Measurements from ENCODE around the gene FAM216B.
"Not testable (repeated sequence)": the region's sequence is repeated elsewhere in the genome, so short reads cannot be mapped to it uniquely, and the experiment has no call there.

Gene FAM216B

DNA sequence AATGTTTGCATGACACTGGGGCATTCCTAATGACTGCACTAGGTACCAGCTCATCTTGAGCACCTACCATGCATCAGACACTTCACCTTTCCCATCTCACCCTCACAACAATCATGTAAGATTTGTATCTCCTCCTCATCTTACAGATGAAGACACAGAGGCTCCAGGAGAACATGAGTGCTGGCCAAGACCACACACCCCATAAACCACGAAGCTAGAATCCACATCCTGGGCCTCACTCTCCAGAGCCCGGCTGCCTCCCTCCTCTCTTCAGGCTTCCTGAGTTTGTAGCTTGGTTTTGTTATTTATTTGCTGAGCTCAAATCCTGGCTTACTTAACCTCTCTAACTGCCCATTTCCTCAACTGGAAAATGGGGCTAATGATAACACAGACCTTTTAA, 25.9 kb downstream of the FAM216B start:
- Histone ChIP-seq H3K9ac (ENCODE audit: insufficient read length) (no peak overlapping the region), H3K4me3 (no peak overlapping the region), H3K36me3 (ENCODE audit: insufficient read depth, low read length) (no peaks in the 10 kb centered on the region), H3K9me3 (ENCODE audit: low read depth, low read length) (no peaks in the 10 kb centered on the region; the same call in 1 of the 2 replicates), H3K27ac (no peak overlapping the region)
- TF ChIP-seq EZH2 (IDR thresholded peaks at IDR 0.05): no peak
- TF ChIP-seq FOXP2 (optimal IDR thresholded peaks at IDR 0.05; ENCODE audit: control extremely low read depth, extremely low read length, insufficient read depth): no peak
- no peak for TF ChIP-seq POLR2AphosphoS5 (IDR thresholded peaks at IDR 0.05; ENCODE audit: borderline replicate concordance, low read depth, low read length)
- no peak for DNase-seq (ENCODE audit: low read depth, low spot score)

DNA sequence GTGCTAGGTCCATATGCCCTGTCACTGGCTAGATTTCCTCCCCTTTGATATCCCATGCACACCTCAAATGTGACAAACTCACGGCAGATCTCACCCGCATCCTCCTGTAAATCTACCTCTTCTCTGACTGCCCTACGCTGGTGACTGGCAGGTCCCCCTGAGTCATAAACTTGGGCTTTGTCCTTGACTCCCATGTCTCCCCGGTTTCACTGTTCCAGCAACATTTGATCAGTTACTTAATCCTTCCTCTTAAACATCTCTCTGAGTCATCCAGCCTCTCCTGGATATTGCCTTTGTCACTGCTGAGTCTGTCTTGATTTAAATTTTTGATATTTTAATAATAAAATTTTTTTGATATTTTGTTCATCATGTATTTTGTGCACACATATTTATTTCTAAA, 26.5 kb downstream of the FAM216B start:
- H3K9ac ChIP-seq (ENCODE audit: insufficient read length): no peak overlapping the region
- no peak overlapping the region for H3K4me3 ChIP-seq
- no peak overlapping the region for H3K27ac ChIP-seq
- H3K9me3 ChIP-seq (ENCODE audit: low read depth, low read length): no peaks in the 10 kb centered on the region
- TF ChIP-seq FOXP2 (optimal IDR thresholded peaks at IDR 0.05; ENCODE audit: control extremely low read depth, extremely low read length, insufficient read depth): no peak
- TF ChIP-seq EZH2 (IDR thresholded peaks at IDR 0.05): no peak
- no peak for TF ChIP-seq POLR2AphosphoS5 (IDR thresholded peaks at IDR 0.05; ENCODE audit: borderline replicate concordance, low read depth, low read length)
- H3K36me3 ChIP-seq (ENCODE audit: insufficient read depth, low read length): no peaks in the 10 kb centered on the region
- DNase-seq (ENCODE audit: low read depth, low spot score): no peak

DNA sequence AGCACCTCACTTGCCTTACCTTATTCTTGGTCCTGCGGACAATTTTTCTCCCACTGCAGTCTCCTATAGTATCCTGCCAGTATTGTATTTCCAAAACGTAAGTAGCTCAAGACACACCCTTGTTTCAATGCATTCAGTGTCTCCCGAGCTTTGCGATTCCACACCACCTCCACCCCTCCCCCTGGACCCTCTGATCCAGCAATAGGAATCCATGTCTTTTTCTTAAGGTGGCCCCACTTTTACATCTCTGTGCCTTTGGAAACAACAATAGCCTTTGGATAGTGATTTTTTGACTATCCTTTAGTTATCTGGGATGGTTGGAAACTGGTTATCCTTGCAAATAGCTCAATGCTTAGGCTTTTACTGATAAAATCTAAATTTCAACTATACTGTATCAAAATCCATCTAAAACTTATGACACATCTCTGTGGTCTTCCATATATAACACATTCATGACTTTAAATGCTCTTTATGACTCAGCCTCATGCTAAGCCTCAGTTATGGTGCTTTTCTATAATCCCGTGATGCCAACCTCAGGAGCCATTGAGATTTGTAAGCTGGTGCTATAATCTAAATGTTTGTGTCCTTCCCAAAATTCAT, 27.1 kb downstream of the FAM216B start:
- TF ChIP-seq POLR2AphosphoS5 (IDR thresholded peaks at IDR 0.05; ENCODE audit: borderline replicate concordance, low read depth, low read length) (no peak), FOXP2 (optimal IDR thresholded peaks at IDR 0.05; ENCODE audit: control extremely low read depth, extremely low read length, insufficient read depth) (no peak), EZH2 (IDR thresholded peaks at IDR 0.05) (no peak)
- no peaks in the 10 kb centered on the region for H3K9me3 ChIP-seq (ENCODE audit: low read depth, low read length)
- H3K36me3 ChIP-seq (ENCODE audit: insufficient read depth, low read length): no peaks in the 10 kb centered on the region
- no peak for DNase-seq (ENCODE audit: low read depth, low spot score)
- H3K4me3 ChIP-seq: no peak overlapping the region
- H3K27ac ChIP-seq: no peak overlapping the region
- H3K9ac ChIP-seq (ENCODE audit: insufficient read length): no peak overlapping the region

DNA sequence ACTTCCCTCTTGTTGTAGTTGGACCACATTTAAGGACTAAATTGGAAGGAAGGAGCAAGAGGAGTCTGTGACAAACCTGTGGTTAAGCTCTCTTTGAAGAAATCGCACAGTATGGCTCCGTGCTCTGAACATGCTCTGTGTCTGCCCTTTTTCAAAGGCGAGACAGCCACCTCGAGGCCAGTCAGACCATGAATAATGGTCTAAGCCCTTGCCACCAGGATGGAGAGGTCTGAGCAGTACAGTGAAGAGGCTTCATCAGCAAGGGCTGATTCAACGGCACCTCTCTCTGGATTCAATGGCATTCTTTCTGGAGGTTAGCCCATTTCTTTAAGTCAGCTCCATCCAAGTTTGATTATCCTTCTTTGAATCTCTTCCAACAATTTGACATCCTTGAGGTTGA, 30.9 kb downstream of the FAM216B start:
- no peak for DNase-seq (ENCODE audit: low read depth, low spot score)
- Histone ChIP-seq H3K27ac (no peak overlapping the region), H3K36me3 (ENCODE audit: insufficient read depth, low read length) (no peaks in the 10 kb centered on the region), H3K9me3 (ENCODE audit: low read depth, low read length) (no peaks in the 10 kb centered on the region), H3K9ac (ENCODE audit: insufficient read length) (no peak overlapping the region), H3K4me3 (no peak overlapping the region)
- TF ChIP-seq EZH2 (IDR thresholded peaks at IDR 0.05) (no peak), POLR2AphosphoS5 (IDR thresholded peaks at IDR 0.05; ENCODE audit: borderline replicate concordance, low read depth, low read length) (no peak), FOXP2 (optimal IDR thresholded peaks at IDR 0.05; ENCODE audit: control extremely low read depth, extremely low read length, insufficient read depth) (no peak)

DNA sequence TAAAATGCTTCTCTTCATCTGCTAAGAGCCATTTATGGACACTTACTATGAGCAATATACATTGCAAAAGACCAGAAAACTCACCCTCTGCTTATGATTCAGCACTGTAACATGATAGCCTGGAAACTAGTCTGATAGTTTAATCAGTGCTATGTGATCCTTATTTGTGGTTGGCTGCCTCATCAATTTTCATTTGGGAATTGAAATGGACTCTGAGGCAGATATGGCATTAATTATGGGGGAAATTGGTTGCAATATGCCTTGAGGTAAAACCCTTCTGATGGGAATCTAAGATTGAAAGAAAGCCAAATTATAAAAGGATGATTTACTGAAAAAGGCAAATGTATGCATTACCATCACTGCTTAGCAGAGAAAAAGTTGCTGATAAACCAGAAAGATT, 33.5 kb downstream of the FAM216B start:
- no peaks in the 10 kb centered on the region for H3K36me3 ChIP-seq (ENCODE audit: insufficient read depth, low read length)
- peak overlapping the region; percentile 55 for H3K27ac ChIP-seq
- no peaks in the 10 kb centered on the region for H3K9me3 ChIP-seq (ENCODE audit: low read depth, low read length)
- peak; percentile 44 for DNase-seq (ENCODE audit: low read depth, low spot score)
- TF ChIP-seq FOXP2 (optimal IDR thresholded peaks at IDR 0.05; ENCODE audit: control extremely low read depth, extremely low read length, insufficient read depth): no peak
- TF ChIP-seq POLR2AphosphoS5 (IDR thresholded peaks at IDR 0.05; ENCODE audit: borderline replicate concordance, low read depth, low read length): no peak
- TF ChIP-seq EZH2 (IDR thresholded peaks at IDR 0.05): no peak
- H3K4me3 ChIP-seq: peak overlapping the region; percentile 24; the same call in 1 of the 2 replicates
- H3K9ac ChIP-seq (ENCODE audit: insufficient read length): no peak overlapping the region

DNA sequence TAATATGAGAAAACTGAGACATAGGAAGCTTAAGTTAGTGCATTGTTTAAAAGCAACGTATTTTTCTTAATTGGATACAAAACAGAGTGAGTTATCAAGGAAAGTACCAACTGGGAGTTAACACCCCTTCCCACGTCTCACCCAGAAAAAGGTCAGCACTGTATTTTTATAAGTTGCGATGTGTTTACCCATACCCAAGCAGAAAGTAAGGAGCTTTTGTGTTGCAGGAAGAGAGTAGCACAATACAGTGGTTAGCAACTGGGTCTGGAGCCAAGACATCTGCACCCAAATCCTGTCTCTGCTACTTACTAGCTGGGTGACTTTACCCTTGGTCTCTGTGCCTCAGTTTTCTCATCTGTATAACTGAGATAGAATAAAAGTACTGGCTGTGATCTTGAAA, 34.3 kb downstream of the FAM216B start:
- Histone ChIP-seq H3K4me3 (peak overlapping the region; percentile 24; the same call in 1 of the 2 replicates), H3K36me3 (ENCODE audit: insufficient read depth, low read length) (no peaks in the 10 kb centered on the region), H3K9ac (ENCODE audit: insufficient read length) (no peak overlapping the region), H3K9me3 (ENCODE audit: low read depth, low read length) (no peaks in the 10 kb centered on the region), H3K27ac (peak overlapping the region; percentile 55)
- DNase-seq (ENCODE audit: low read depth, low spot score): no peak
- TF ChIP-seq EZH2 (IDR thresholded peaks at IDR 0.05) (no peak), POLR2AphosphoS5 (IDR thresholded peaks at IDR 0.05; ENCODE audit: borderline replicate concordance, low read depth, low read length) (no peak), FOXP2 (optimal IDR thresholded peaks at IDR 0.05; ENCODE audit: control extremely low read depth, extremely low read length, insufficient read depth) (no peak)

DNA sequence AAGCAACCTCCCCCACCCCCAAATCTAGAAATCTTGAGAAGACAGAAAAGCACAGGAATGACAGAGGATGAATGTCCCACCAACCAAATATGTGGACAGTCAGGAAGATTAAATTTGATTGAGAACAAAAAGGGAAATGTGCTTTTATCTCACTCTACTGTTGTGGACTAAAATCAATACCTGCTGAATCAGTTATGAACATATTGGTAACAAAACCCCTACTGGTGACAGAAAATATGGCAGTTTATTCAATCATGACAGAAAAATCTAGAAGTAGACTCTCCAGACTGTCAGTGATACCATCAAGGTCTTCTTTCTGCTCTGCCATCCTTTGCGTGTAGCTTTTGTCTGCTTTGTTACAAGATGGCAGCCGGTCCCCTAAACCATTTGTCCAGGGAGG, 35.2 kb downstream of the FAM216B start:
- Histone ChIP-seq H3K9ac (ENCODE audit: insufficient read length) (no peak overlapping the region), H3K36me3 (ENCODE audit: insufficient read depth, low read length) (no peaks in the 10 kb centered on the region), H3K9me3 (ENCODE audit: low read depth, low read length) (no peaks in the 10 kb centered on the region), H3K27ac (no peak overlapping the region), H3K4me3 (no peak overlapping the region)
- TF ChIP-seq FOXP2 (optimal IDR thresholded peaks at IDR 0.05; ENCODE audit: control extremely low read depth, extremely low read length, insufficient read depth) (no peak), EZH2 (IDR thresholded peaks at IDR 0.05) (no peak), POLR2AphosphoS5 (IDR thresholded peaks at IDR 0.05; ENCODE audit: borderline replicate concordance, low read depth, low read length) (no peak)
- DNase-seq (ENCODE audit: low read depth, low spot score): no peak

DNA sequence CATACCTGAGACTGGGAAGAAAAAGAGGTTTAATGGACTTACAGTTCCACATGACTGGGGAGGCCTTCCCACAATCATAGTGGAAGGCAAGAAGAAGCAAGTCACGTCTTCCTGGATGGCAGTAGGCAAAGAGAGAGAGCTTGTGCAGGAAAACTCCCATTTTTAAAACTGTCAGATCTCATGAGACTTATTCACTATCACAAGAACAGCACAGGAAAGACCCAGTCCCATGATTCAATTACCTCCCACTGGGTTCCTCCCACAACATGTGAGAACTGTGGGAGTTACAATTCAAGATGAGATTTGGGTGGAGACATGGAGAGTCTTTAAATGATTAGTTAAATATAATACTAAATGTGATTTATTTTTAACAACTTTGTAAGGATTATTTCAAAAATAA, 38.3 kb downstream of the FAM216B start:
- H3K4me3 ChIP-seq; DNase-seq (ENCODE audit: low read depth, low spot score); H3K9me3 ChIP-seq (ENCODE audit: low read depth, low read length); H3K27ac ChIP-seq; H3K36me3 ChIP-seq (ENCODE audit: insufficient read depth, low read length); H3K9ac ChIP-seq (ENCODE audit: insufficient read length): not testable (repeated sequence)

DNA sequence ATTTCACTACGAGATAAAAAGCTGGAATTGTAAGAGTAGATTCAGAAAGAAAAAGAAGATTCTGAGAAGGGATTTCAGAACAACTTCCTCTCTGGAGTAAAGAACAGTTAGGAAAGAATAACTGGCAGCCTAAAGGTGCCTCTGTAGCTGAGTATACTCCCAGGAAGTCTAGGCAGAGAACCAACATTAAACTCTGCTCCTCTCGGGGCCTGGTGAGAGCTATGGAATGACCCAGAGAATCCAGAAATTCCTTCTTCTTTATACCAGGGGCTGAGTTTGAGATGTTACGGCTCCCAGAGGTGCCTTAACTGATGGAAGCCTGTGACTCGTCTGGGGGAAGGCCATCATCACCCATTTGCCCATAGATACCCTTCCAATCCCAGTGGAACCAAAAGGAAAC, 39.1 kb downstream of the FAM216B start:
- Histone ChIP-seq H3K27ac (peak overlapping the region; percentile 52), H3K36me3 (ENCODE audit: insufficient read depth, low read length) (no peaks in the 10 kb centered on the region), H3K9me3 (ENCODE audit: low read depth, low read length) (no peaks in the 10 kb centered on the region), H3K9ac (ENCODE audit: insufficient read length) (no peak overlapping the region), H3K4me3 (no peak overlapping the region)
- TF ChIP-seq POLR2AphosphoS5 (IDR thresholded peaks at IDR 0.05; ENCODE audit: borderline replicate concordance, low read depth, low read length): no peak
- TF ChIP-seq EZH2 (IDR thresholded peaks at IDR 0.05): no peak
- no peak for TF ChIP-seq FOXP2 (optimal IDR thresholded peaks at IDR 0.05; ENCODE audit: control extremely low read depth, extremely low read length, insufficient read depth)
- no peak for DNase-seq (ENCODE audit: low read depth, low spot score)

Data from SK-N-MC (cell line).